Right atrium auricular region (tissue), 2 donors: Measurements from ENCODE around the gene AQP7. TPM values are rescaled to one million over a fixed set of nuclear protein-coding genes. Genes with fewer than 3 reads are reported as not detected.
"Not testable (repeated sequence)": the region's sequence is repeated elsewhere in the genome, so short reads cannot be mapped to it uniquely, and the experiment has no call there.

Source experiments
- DNase-seq: peaks from one replicate; pipeline ENCODE4 v3.0.0-alpha.2; 2019; ENCODE audit warnings: low spot score
- H3K27ac ChIP-seq, 2 donors: fragments of 200-600 bp; sonication (generic); 1 replicate in 1 of 2; 2 replicates in 1 of 2; pipeline ENCODE4 v1.5.1; 2016 to 2019
- H3K27me3 ChIP-seq, 2 donors: fragments of 200-600 bp; sonication (generic); one replicate each; pipeline versions ENCODE4 v1.5.1 to v1.6.0; 2017 to 2019
- H3K36me3 ChIP-seq: fragments of 200-600 bp; sonication (generic); one replicate; pipeline ENCODE4 v1.5.1; 2016
- H3K4me1 ChIP-seq, 2 donors: fragments of 200-600 bp; sonication (generic); one replicate each; pipeline versions ENCODE4 v1.5.1 to v1.6.0; 2017 to 2019
- H3K4me3 ChIP-seq, 2 donors: fragments of 200-600 bp; sonication (generic); 1 replicate in 1 of 2; 2 replicates in 1 of 2; pipeline ENCODE4 v1.5.1; 2017 to 2019; ENCODE audit warnings: mild to moderate bottlenecking in 1 of 2, moderate library complexity in 1 of 2
- H3K9me3 ChIP-seq, 2 donors: fragments of 200-600 bp; sonication (generic); one replicate each; pipeline ENCODE4 v1.5.1; 2019
- CTCF ChIP-seq, 2 donors: fragments of 200-600 bp; sonication (generic); IDR thresholded peaks; one replicate each; pipeline ENCODE4 v1.5.1; 2019; ENCODE audit warnings: antibody characterized with exemption in 2 of 2
- total RNA-seq, 2 donors: library from RNA; depleted of rRNA; stranded (reverse); fragments of >200 nt; gene quantifications; one replicate each; pipeline ENCODE4 v1.1.0, GENCODE V29; 2016

The AQP7 gene
- total RNA-seq, 2 donors from 2014 or later: 58.4 to 74.9 TPM

DNA sequence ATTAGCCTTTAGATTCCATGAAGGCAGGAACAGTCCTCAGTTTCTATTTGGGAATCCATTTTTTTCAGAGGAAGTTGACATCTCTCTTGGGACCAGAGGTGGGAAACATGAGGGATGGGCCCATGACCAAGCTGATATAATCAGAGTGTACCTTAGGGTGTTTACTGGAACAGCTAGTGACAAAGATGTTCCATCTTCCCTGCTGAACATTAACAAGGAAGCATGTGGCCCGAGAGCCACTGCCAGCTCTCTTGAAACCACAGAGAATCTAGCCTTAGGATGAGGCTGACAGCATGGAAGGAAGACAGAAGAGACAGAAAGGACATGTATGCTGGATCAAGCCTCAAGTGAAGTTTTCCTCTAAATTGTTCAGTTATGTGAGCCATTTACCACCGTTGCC, 29.1 kb upstream of the AQP7 start:
- H3K36me3 ChIP-seq: no peaks in the 10 kb centered on the region
- DNase-seq: no peak
- no peak overlapping the region for H3K4me3 ChIP-seq
- H3K4me1 ChIP-seq: peaks cover 0 to 14% of the 10 kb centered on the region in 2 donors
- TF ChIP-seq CTCF (IDR thresholded peaks at IDR 0.05): no peak
- H3K27ac ChIP-seq: no peak overlapping the region
- no peaks in the 10 kb centered on the region for H3K27me3 ChIP-seq
- H3K9me3 ChIP-seq: no peaks in the 10 kb centered on the region

GRCh38 chr9:33430942-33431341, 28.6 kb upstream of the AQP7 start:
- no peak overlapping the region for H3K4me3 ChIP-seq

GRCh38 chr9:33429256-33429985, 27.1 kb upstream of the AQP7 start:
- H3K9me3 ChIP-seq: no peaks in the 10 kb centered on the region
- no peaks in the 10 kb centered on the region for H3K36me3 ChIP-seq
- peaks cover 0 to 11% of the 10 kb centered on the region in 2 donors for H3K4me1 ChIP-seq
- no peaks in the 10 kb centered on the region for H3K27me3 ChIP-seq
- no peak for TF ChIP-seq CTCF (IDR thresholded peaks at IDR 0.05)
- no peak for DNase-seq
- H3K27ac ChIP-seq: no peak overlapping the region
- H3K4me3 ChIP-seq: no peak overlapping the region

More at GRCh38 chr9:33430942-33431341, 28.6 kb upstream of the AQP7 start:
- Histone ChIP-seq H3K27me3 (no peaks in the 10 kb centered on the region), H3K4me1 (peaks cover 0 to 11% of the 10 kb centered on the region in 2 donors), H3K27ac (no peak overlapping the region), H3K36me3 (no peaks in the 10 kb centered on the region), H3K9me3 (no peaks in the 10 kb centered on the region)
- TF ChIP-seq CTCF (IDR thresholded peaks at IDR 0.05): no peak
- DNase-seq: no peak

DNA sequence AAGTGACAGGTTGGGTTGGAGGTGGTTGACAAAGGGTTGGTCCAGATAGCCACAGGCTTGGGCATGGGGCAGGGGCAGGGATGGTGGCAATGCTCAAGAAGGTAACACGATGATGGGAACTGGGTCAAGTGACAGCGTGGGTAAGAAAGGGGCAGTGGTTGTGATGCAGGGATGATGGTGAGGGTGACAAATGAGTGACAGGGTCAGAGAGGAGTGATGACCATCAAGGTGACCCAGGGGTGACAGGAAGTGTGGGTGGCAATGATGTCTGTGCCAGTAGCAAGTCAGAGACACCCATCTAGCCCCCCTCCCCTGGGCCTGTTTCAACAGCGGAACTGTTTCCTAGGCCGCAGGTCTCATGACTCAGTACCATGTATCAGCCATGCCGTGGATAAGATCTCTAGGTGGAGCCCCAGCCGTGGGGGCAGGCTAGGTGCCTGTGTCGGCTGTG, 24.5 kb upstream of the AQP7 start:
- Histone ChIP-seq H3K9me3 (no peaks in the 10 kb centered on the region), H3K4me1 (peaks cover 0 to 11% of the 10 kb centered on the region in 2 donors), H3K36me3 (no peaks in the 10 kb centered on the region), H3K27me3 (no peaks in the 10 kb centered on the region), H3K4me3 (no peak overlapping the region), H3K27ac (no peak overlapping the region)
- TF ChIP-seq CTCF (IDR thresholded peaks at IDR 0.05): no peak
- no peak for DNase-seq

- Histone ChIP-seq H3K27ac (no peak overlapping the region), H3K4me3 (no peak overlapping the region), H3K4me1 (no peaks in the 10 kb centered on the region), H3K27me3 (no peaks in the 10 kb centered on the region), H3K9me3 (no peaks in the 10 kb centered on the region), H3K36me3 (no peaks in the 10 kb centered on the region)
- DNase-seq: no peak
- no peak for TF ChIP-seq CTCF (IDR thresholded peaks at IDR 0.05)
These were observed 22.8 kb upstream of the AQP7 start for GRCh38 chr9:33425128-33425533.

DNA sequence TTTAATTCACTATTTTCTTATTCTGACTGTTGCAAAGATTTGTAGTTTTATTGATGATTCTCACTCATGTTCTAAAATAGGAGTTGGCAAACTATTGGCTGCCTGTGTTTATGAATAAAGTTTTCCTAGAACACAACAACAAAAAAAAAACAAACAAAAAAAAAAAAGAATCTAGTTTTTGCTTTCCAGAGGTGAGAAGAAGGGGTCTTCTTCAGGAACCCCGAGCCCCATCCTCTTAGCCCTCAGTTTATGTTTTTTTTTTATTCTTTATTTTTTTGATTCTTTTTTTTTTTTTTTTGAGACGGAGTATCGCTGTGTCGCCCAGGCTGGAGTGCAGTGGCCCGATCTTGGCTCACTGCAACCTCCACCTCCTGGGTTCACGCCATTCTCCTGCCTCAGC, 22.1 kb upstream of the AQP7 start:
- not testable (repeated sequence) for H3K27ac ChIP-seq, DNase-seq, H3K4me3 ChIP-seq, H3K36me3 ChIP-seq, H3K27me3 ChIP-seq, H3K4me1 ChIP-seq, H3K9me3 ChIP-seq

DNA sequence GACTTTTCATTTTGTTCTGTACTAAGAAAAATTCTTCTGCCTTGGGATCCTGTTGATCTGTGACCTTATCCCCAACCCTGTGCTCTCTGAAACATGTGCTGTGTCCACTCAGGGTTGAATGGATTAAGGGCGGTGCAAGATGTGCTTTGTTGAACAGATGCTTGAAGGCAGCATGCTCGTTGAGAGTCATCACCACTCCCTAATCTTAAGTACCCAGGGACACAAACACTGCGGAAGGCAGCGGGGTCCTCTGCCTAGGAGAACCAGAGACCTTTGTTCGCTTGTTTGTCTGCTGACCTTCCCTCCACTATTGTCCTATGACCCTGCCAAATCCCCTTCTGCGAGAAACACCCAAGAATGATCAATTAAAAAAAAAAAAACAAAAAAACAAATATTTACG, 21.7 kb upstream of the AQP7 start:
- not testable (repeated sequence) for H3K4me1 ChIP-seq, DNase-seq, H3K36me3 ChIP-seq, H3K27ac ChIP-seq, H3K4me3 ChIP-seq, H3K9me3 ChIP-seq, H3K27me3 ChIP-seq
